ENCODE measurements around the gene KRT15. TPM values are rescaled to one million over a fixed set of nuclear protein-coding genes. Genes with fewer than 3 reads are reported as not detected.

The KRT15 gene
- total and polyA plus RNA-seq, 2 donors (not counting 1 experiment from before 2014, with no cell fraction given), result not detected

- no peaks in the 10 kb centered on the region for H3K36me3 ChIP-seq (replicated peaks in 1 of 2; ENCODE audit: control extremely low read depth in 1 of 2, control insufficient read depth in 1 of 2, extremely low read depth in 1 of 2, insufficient read depth in 2 of 2, low read length in 1 of 2)
- peaks cover 0 to 20% of the 10 kb centered on the region in 2 donors for H3K4me1 ChIP-seq (ENCODE audit: control insufficient read depth in 2 of 2, insufficient read depth in 2 of 2, low read length in 2 of 2)
- POLR2A ChIA-PET, result no interaction called here
- peaks cover 0 to 17% (median 0%) of the 10 kb centered on the region in 3 donors for H3K9me3 ChIP-seq (ENCODE audit: control extremely low read depth in 1 of 3, control insufficient read depth in 2 of 3, insufficient read depth in 1 of 3, low read length in 2 of 3)
- H3K4me3 Mint-ChIP-seq, result no peak overlapping the region
- peak; percentile 47 for ATAC-seq (ENCODE audit: low read depth)
- no peak for TF ChIP-seq EZH2 (IDR thresholded peaks at IDR 0.05; ENCODE audit: borderline replicate concordance, insufficient read depth, low read depth, low read length, poor library complexity, severe bottlenecking)
- no peak for TF ChIP-seq CTCF (IDR thresholded peaks at IDR 0.05)
- no peak overlapping the region for H3K9ac ChIP-seq (ENCODE audit: low read length)
- H3K27me3 ChIP-seq (replicated peaks in 1 of 4; ENCODE audit: control extremely low read depth in 1 of 4, control insufficient read depth in 3 of 4, insufficient read depth in 4 of 4, low read length in 3 of 4), result peaks cover 0 to 3% (median 0%) of the 10 kb centered on the region in 4 experiments
- H4K20me1 ChIP-seq (ENCODE audit: control insufficient read depth, insufficient read depth, low read length, poor library complexity, severe bottlenecking), result no peaks in the 10 kb centered on the region
- peak; percentile 28 for DNase-seq
- peak overlapping the region; percentile 19 for H3K4me2 ChIP-seq (replicated peaks; ENCODE audit: low read depth, low read length, poor library complexity, severe bottlenecking)
- H2AFZ ChIP-seq (ENCODE audit: insufficient read depth, low read depth, low read length, poor library complexity, severe bottlenecking), result no peak overlapping the region
- H3K4me1 Mint-ChIP-seq, result peaks cover 6% of the 10 kb centered on the region
- peaks cover 36% of the 10 kb centered on the region for H3K27me3 Mint-ChIP-seq
- H3K27ac Mint-ChIP-seq, result no peak overlapping the region
- WGBS (ENCODE audit: insufficient coverage), result 47% methylated on average over 10 of the region's 12 CpGs
- H3K27ac ChIP-seq (ENCODE audit: low read length in 2 of 2), result no peak overlapping the region
- H3K79me2 ChIP-seq (ENCODE audit: control insufficient read depth, insufficient read depth, low read length), result no peaks in the 10 kb centered on the region
- H3K9me3 Mint-ChIP-seq (ENCODE audit: insufficient read depth), result no peaks in the 10 kb centered on the region
- intact Hi-C loops (cut with micrococcal nuclease), result no loop called here
- CTCF ChIA-PET, result no interaction called here
- no peak overlapping the region for H3K4me3 ChIP-seq (ENCODE audit: control extremely low read depth in 1 of 5, extremely low read depth in 1 of 5, insufficient read depth in 1 of 5, low read depth in 2 of 5, low read length in 4 of 5)
Measured at GRCh38 chr17:41496803-41497484, 21.7 kb downstream of the KRT15 start.

- Histone ChIP-seq H3K79me2 (ENCODE audit: control insufficient read depth, insufficient read depth, low read length) (no peaks in the 10 kb centered on the region), H3K27me3 (replicated peaks in 1 of 4; ENCODE audit: control extremely low read depth in 1 of 4, control insufficient read depth in 3 of 4, insufficient read depth in 4 of 4, low read length in 3 of 4) (peaks cover 0 to 2% (median 0%) of the 10 kb centered on the region in 4 experiments), H3K9ac (ENCODE audit: low read length) (no peak overlapping the region), H3K27ac (ENCODE audit: low read length in 2 of 2) (no peak overlapping the region), H3K4me1 (ENCODE audit: control insufficient read depth in 2 of 2, insufficient read depth in 2 of 2, low read length in 2 of 2) (peaks cover 0 to 20% of the 10 kb centered on the region in 2 donors), H2AFZ (ENCODE audit: insufficient read depth, low read depth, low read length, poor library complexity, severe bottlenecking) (no peak overlapping the region), H3K36me3 (replicated peaks in 1 of 2; ENCODE audit: control extremely low read depth in 1 of 2, control insufficient read depth in 1 of 2, extremely low read depth in 1 of 2, insufficient read depth in 2 of 2, low read length in 1 of 2) (no peaks in the 10 kb centered on the region), H3K4me3 (ENCODE audit: control extremely low read depth in 1 of 5, extremely low read depth in 1 of 5, insufficient read depth in 1 of 5, low read depth in 2 of 5, low read length in 4 of 5) (no peak overlapping the region), H4K20me1 (ENCODE audit: control insufficient read depth, insufficient read depth, low read length, poor library complexity, severe bottlenecking) (no peaks in the 10 kb centered on the region), H3K9me3 (ENCODE audit: control extremely low read depth in 1 of 3, control insufficient read depth in 2 of 3, insufficient read depth in 1 of 3, low read length in 2 of 3) (peaks cover 0 to 14% (median 0%) of the 10 kb centered on the region in 3 donors), H3K4me2 (replicated peaks; ENCODE audit: low read depth, low read length, poor library complexity, severe bottlenecking) (no peak overlapping the region)
- no peak overlapping the region for H3K4me3 Mint-ChIP-seq
- H3K27ac Mint-ChIP-seq, result no peak overlapping the region
- H3K9me3 Mint-ChIP-seq (ENCODE audit: insufficient read depth), result no peaks in the 10 kb centered on the region
- 85% methylated on average over 2 of the region's 2 CpGs for WGBS (ENCODE audit: insufficient coverage)
- H3K4me1 Mint-ChIP-seq, result peaks cover 6% of the 10 kb centered on the region
- H3K27me3 Mint-ChIP-seq, result peaks cover 26% of the 10 kb centered on the region
- POLR2A ChIA-PET, result no interaction called here
- no peak for TF ChIP-seq CTCF (IDR thresholded peaks at IDR 0.05)
- TF ChIP-seq EZH2 (IDR thresholded peaks at IDR 0.05; ENCODE audit: borderline replicate concordance, insufficient read depth, low read depth, low read length, poor library complexity, severe bottlenecking), result no peak
- CTCF ChIA-PET, result interaction anchor here (1.2 kb wide), 1 partner anchor 55 kb away, joined by 3 read pairs; no protein-coding TSS in a partner anchor
- intact Hi-C loops (cut with micrococcal nuclease), result no loop called here
- ATAC-seq (ENCODE audit: low read depth), result no peak
- no peak for DNase-seq
Measured at GRCh38 chr17:41494524-41494923, 24.2 kb downstream of the KRT15 start.

Data from B cell (primary cell).